H1 (cell line): ENCODE measurements around the gene COMT. TPM values are rescaled to one million over a fixed set of nuclear protein-coding genes. Genes with fewer than 3 reads are reported as not detected.

ENCODE experiments used
- CTCF ChIA-PET: fragments of 300-600 bp; sonication (Branson Sonifier 250); formaldehyde crosslinking; loops from one replicate; lab custom pipeline; 2021; ENCODE audit not compliant: partially characterized antibody; lab: Charles Lee
- POLR2A ChIA-PET: fragments of 300-600 bp; sonication (Branson Sonifier 250); formaldehyde crosslinking; loops from one replicate; lab custom pipeline; 2021; ENCODE audit warnings: inconsistent platforms; ENCODE audit not compliant: partially characterized antibody; lab: Charles Lee
- DNase-seq, 2 experiments: peaks; one replicate each; pipeline versions ENCODE4 v3.0.0 to v3.0.0-alpha.2; 2010 to 2022; ENCODE audit warnings: low spot score in 2 of 2, low read depth in 1 of 2, mixed read lengths in 1 of 2
- FAIRE-seq: peaks from 2 replicates; lab custom pipeline; 2011; peaks lifted over from hg19 to GRCh38; lab: Jason Lieb, UNC
- H2AFZ ChIP-seq: 2 replicates; pipeline ENCODE4 v1.8.1; 2012; ENCODE audit warnings: low read length, inconsistent platforms
- H2AK5ac ChIP-seq: 2 replicates; pipeline ENCODE4 v1.6.1; 2013; ENCODE audit warnings: low read depth, low read length
- H2BK120ac ChIP-seq: replicated peaks from 2 replicates; pipeline ENCODE3; 2013; ENCODE audit warnings: low read depth, low read length, inconsistent platforms
- H2BK12ac ChIP-seq: 2 replicates; pipeline ENCODE4 v1.6.1; 2013; ENCODE audit warnings: low read depth, low read length
- H2BK15ac ChIP-seq: 2 replicates; pipeline ENCODE4 v1.6.1; 2013; ENCODE audit warnings: low read length
- H2BK20ac ChIP-seq: 2 replicates; pipeline ENCODE4 v1.6.1; 2013; ENCODE audit warnings: low read length
- H2BK5ac ChIP-seq: 2 replicates; pipeline ENCODE4 v1.6.1; 2013; ENCODE audit warnings: low read depth, low read length
- H3K14ac ChIP-seq: 2 replicates; pipeline ENCODE4 v1.6.1; 2013; ENCODE audit warnings: inconsistent platforms; ENCODE audit not compliant: insufficient read length
- H3K18ac ChIP-seq: 2 replicates; pipeline ENCODE4 v1.6.1; 2013; ENCODE audit warnings: low read length; ENCODE audit errors: extremely low read depth
- H3K23ac ChIP-seq: 2 replicates; pipeline ENCODE4 v1.6.1; 2013; ENCODE audit warnings: inconsistent platforms; ENCODE audit not compliant: insufficient read length
- H3K23me2 ChIP-seq: 2 replicates; pipeline ENCODE4 v1.6.1; 2013; ENCODE audit warnings: low read depth, low read length
- H3K27ac ChIP-seq: 2 replicates; pipeline ENCODE4 v1.6.1; 2011; ENCODE audit warnings: low read depth, low read length, inconsistent platforms
- H3K27me3 ChIP-seq, 4 experiments: replicated peaks in 1 of 4; 1 replicate in 1 of 4; 2 replicates in 3 of 4; pipeline versions ENCODE4 v1.6.1 to v1.8.1; 2011 to 2013; ENCODE audit warnings: low read length in 3 of 4, mild to moderate bottlenecking in 3 of 4, inconsistent platforms in 2 of 4, mixed read lengths in 2 of 4, moderate library complexity in 1 of 4; ENCODE audit not compliant: control insufficient read depth in 3 of 4, insufficient read depth in 3 of 4; ENCODE audit errors: extremely low read depth in 1 of 4
- H3K36me3 ChIP-seq, 4 experiments: 2 replicates each; pipeline versions ENCODE4 v1.6.1 to v1.8.1; 2011 to 2013; ENCODE audit warnings: mild to moderate bottlenecking in 4 of 4, low read length in 3 of 4, moderate library complexity in 2 of 4, control low read depth in 1 of 4, inconsistent platforms in 1 of 4; ENCODE audit not compliant: insufficient read depth in 4 of 4, control insufficient read depth in 2 of 4
- H3K4ac ChIP-seq: replicated peaks from 2 replicates; pipeline ENCODE3; 2013; ENCODE audit warnings: low read length, low read depth, mixed read lengths, inconsistent platforms; ENCODE audit not compliant: insufficient read length
- H3K4me1 ChIP-seq, 4 experiments: replicated peaks in 1 of 4; 1 replicate in 1 of 4; 2 replicates in 3 of 4; pipeline versions ENCODE4 v1.6.1 to v1.8.1; 2011 to 2013; ENCODE audit warnings: low read length in 3 of 4, inconsistent platforms in 2 of 4, mixed read lengths in 1 of 4; ENCODE audit not compliant: insufficient read depth in 4 of 4, control insufficient read depth in 3 of 4
- H3K4me2 ChIP-seq, 2 experiments: 2 replicates each; pipeline versions ENCODE4 v1.6.1 to v1.8.1; 2011 to 2013; ENCODE audit warnings: low read depth in 2 of 2, low read length in 2 of 2, control low read depth in 1 of 2, inconsistent platforms in 1 of 2, mild to moderate bottlenecking in 1 of 2; ENCODE audit not compliant: insufficient read depth in 1 of 2
- H3K4me3 ChIP-seq, 4 experiments: fragments of 200-600, 300-600 bp in 1 of 4; sonication (generic), shearing (Covaris generic), sonication (Bioruptor Twin) in 1 of 4; 2 replicates each; pipeline versions ENCODE4 v1.5.1 to v1.8.1; 2011 to 2016; ENCODE audit warnings: low read length in 4 of 4, low read depth in 3 of 4, control low read depth in 2 of 4, inconsistent platforms in 2 of 4, mild to moderate bottlenecking in 2 of 4, mixed read lengths in 1 of 4, moderate library complexity in 1 of 4; ENCODE audit not compliant: insufficient read depth in 2 of 4; ENCODE audit errors: extremely low read depth in 1 of 4
- H3K56ac ChIP-seq: replicated peaks from 2 replicates; pipeline ENCODE3; 2013; ENCODE audit warnings: low read depth, mild to moderate bottlenecking, mixed read lengths, low read length, inconsistent platforms; ENCODE audit not compliant: insufficient read length
- H3K79me1 ChIP-seq: 2 replicates; pipeline ENCODE4 v1.6.1; 2013; ENCODE audit warnings: low read depth, low read length, control low read depth
- H3K79me2 ChIP-seq, 2 experiments: 2 replicates each; pipeline versions ENCODE4 v1.6.1 to v1.8.1; 2012 to 2013; ENCODE audit warnings: low read length in 2 of 2, mild to moderate bottlenecking in 2 of 2, inconsistent platforms in 1 of 2; ENCODE audit not compliant: insufficient read depth in 2 of 2, control insufficient read depth in 1 of 2
- H3K9ac ChIP-seq, 4 experiments: replicated peaks in 1 of 4; 1 replicate in 1 of 4; 2 replicates in 3 of 4; pipeline versions ENCODE4 v1.6.1 to v1.8.1; 2011 to 2013; ENCODE audit warnings: low read depth in 3 of 4, low read length in 3 of 4, control low read depth in 2 of 4, mild to moderate bottlenecking in 2 of 4, moderate library complexity in 2 of 4, inconsistent platforms in 1 of 4; ENCODE audit errors: extremely low read depth in 1 of 4
- H3K9me3 ChIP-seq, 2 experiments: 2 replicates each; pipeline versions ENCODE4 v1.6.1 to v1.8.1; 2012 to 2013; ENCODE audit warnings: mild to moderate bottlenecking in 2 of 2, moderate library complexity in 2 of 2, control low read depth in 1 of 2, inconsistent platforms in 1 of 2, low read depth in 1 of 2, low read length in 1 of 2, mixed read lengths in 1 of 2; ENCODE audit not compliant: insufficient read depth in 2 of 2
- H4K20me1 ChIP-seq, 2 experiments: replicated peaks in 1 of 2; 2 replicates each; pipeline versions ENCODE3 to v1.8.1; 2011 to 2013; ENCODE audit warnings: inconsistent platforms in 2 of 2, low read length in 2 of 2, mild to moderate bottlenecking in 1 of 2; ENCODE audit not compliant: insufficient read depth in 2 of 2, control insufficient read depth in 1 of 2
- H4K5ac ChIP-seq: 2 replicates; pipeline ENCODE4 v1.6.1; 2013; ENCODE audit warnings: low read length, low read depth, mixed read lengths, inconsistent platforms; ENCODE audit not compliant: insufficient read length
- H4K8ac ChIP-seq: 2 replicates; pipeline ENCODE4 v1.8.0; 2013; ENCODE audit warnings: mild to moderate bottlenecking, moderate library complexity, low read length, inconsistent platforms; ENCODE audit not compliant: insufficient read depth; ENCODE audit errors: extremely low read depth
- H4K91ac ChIP-seq: replicated peaks from 2 replicates; pipeline ENCODE3; 2013; ENCODE audit warnings: low read length, mixed read lengths, inconsistent platforms; ENCODE audit not compliant: insufficient read length
- MAFK ChIP-seq: IDR thresholded peaks from 2 replicates; pipeline ENCODE4 v1.6.1; 2012; ENCODE audit warnings: low read depth, mild to moderate bottlenecking, improper control_type of control experiment, low read length
- POU5F1 ChIP-seq: IDR thresholded peaks from 2 replicates; pipeline ENCODE4 v1.6.1; 2011; ENCODE audit warnings: low read depth, mild to moderate bottlenecking, low read length, moderate library complexity
- RXRA ChIP-seq: IDR thresholded peaks from 2 replicates; pipeline ENCODE4 v1.6.1; 2011; ENCODE audit warnings: low read depth, mild to moderate bottlenecking, low read length, moderate library complexity; ENCODE audit not compliant: insufficient read depth
- SIN3A ChIP-seq, 2 experiments: IDR thresholded peaks in 1 of 2; conservative IDR thresholded peaks in 1 of 2; 2 replicates each; pipeline ENCODE4 v1.6.1; 2011 to 2012; ENCODE audit warnings: low read length in 2 of 2, improper control_type of control experiment in 1 of 2, low read depth in 1 of 2, mild to moderate bottlenecking in 1 of 2
- SP4 ChIP-seq: IDR thresholded peaks from 2 replicates; pipeline ENCODE4 v1.6.1; 2012; ENCODE audit warnings: low read length, inconsistent platforms
- SUZ12 ChIP-seq: fragments of 200-600 bp; sonication (generic); IDR thresholded peaks from 2 replicates; pipeline ENCODE4 v1.6.1; 2012; ENCODE audit warnings: mild to moderate bottlenecking, inconsistent platforms, low read length, moderate library complexity, mixed read lengths
- WGBS, 2 experiments: shearing (Covaris generic) in 1 of 2; methylation state at CpG; one replicate each; pipeline versions ENCODE4 v1.1.6 to v1.1.7; 2013 to 2015; ENCODE audit warnings: low lambda C conversion rate in 2 of 2, mixed read lengths in 2 of 2, inconsistent platforms in 1 of 2, low coverage in 1 of 2, missing lambda C conversion rate in 1 of 2; ENCODE audit not compliant: insufficient replicate concordance in 2 of 2, insufficient coverage in 1 of 2, insufficient read length in 1 of 2; ENCODE audit errors: extremely low coverage in 1 of 2, missing lambda C conversion rate in 1 of 2; 5-methylcytosine and 5-hydroxymethylcytosine counted together
- polyA plus RNA-seq, 7 experiments: library from polyadenylated mRNA; depleted of rRNA in 3 of 7; stranded (reverse) in 5 of 7; unstranded in 2 of 7; fragments of >200 nt in 5 of 7; fragments of 200-250 nt in 2 of 7; gene quantifications; 1 replicate in 5 of 7; 2 replicates in 1 of 7; 4 replicates in 1 of 7; pipeline versions ENCODE4 v1.2.1 to v1.2.3, GENCODE V29; 2011 to 2013; ENCODE audit warnings: missing spikeins in 2 of 7, mixed read lengths in 2 of 7
- total RNA-seq: library from RNA; stranded (reverse); fragmentation: NEBNext Ultra II Directional; extraction: Animal tissue kit (Norgen Biotek cat#: 25700); gene quantifications from 2 replicates; pipeline ENCODE4 v1.2.1, GENCODE V29; 2021
- TF ChIP-seq, protein P1 (sequence below): IDR thresholded peaks from 2 replicates; pipeline ENCODE4 v1.6.1; 2012; ENCODE audit warnings: inconsistent platforms
- TF ChIP-seq, protein P2 (sequence below): IDR thresholded peaks from 2 replicates; pipeline ENCODE4 v1.6.1; 2011; ENCODE audit warnings: low read length, improper control_type of control experiment

COMT gene
- total and polyA plus RNA-seq, 2 of the 8 experiments (the other 6 are each of a cell fraction or from before 2014, with no cell fraction given) = 15.2 to 33.7 TPM

DNA sequence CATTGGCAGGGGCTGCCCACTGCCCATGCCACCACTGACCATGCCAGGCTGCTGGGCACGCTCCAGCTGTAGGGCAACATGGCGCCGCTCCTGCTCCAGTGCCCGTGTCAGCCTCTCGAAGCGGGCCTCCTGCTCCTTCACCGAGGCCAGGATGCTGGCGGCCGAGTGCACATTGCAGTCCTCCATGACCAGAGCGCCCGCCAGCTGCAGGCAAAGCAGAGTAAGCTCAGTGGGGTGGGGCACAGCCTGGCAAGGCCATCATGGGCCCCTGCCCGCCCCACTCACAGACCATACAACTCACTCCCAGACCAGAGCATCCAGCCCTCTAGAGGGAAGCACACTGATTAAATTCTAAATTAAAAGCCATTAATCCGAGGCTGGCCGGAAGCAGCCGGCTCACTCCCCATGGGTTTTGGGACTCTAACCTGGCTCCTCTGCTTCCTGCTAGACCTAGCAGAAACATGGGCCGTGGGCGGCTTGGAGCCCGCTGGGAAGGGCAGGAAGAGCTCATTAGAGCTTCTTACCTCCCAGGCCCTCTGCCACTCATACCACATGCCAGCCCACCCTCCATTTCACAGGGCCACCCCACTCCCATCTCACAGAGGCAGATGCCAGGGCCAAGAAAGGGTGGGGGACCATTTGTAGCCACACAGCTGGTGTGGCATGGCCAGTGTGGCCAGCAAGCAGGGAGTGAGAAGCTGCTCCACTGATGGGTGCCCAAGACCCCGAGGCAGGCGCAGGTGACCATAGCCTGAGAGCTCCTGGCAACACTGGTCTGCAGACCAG lies 49.2 kb downstream of the COMT start:
- WGBS, 2 experiments = 92% methylated on average over 20 of the region's 20 CpGs; no CpG with 5 or more reads in 1 of the 2 experiments
- H3K4me2 ChIP-seq = no peak overlapping the region
- no peak overlapping the region for H3K56ac ChIP-seq
- H3K79me2 ChIP-seq = peaks cover 0 to 3% of the 10 kb centered on the region in 2 experiments; a peak in 1 of 4 replicates
- H3K14ac ChIP-seq = no peak overlapping the region
- H3K4ac ChIP-seq = no peak overlapping the region
- peaks cover 0 to 13% (median 8%) of the 10 kb centered on the region in 4 experiments; a peak in 5 of 7 replicates for H3K4me1 ChIP-seq
- peaks cover 10% of the 10 kb centered on the region; the same call in 1 of the 2 replicates for H3K23me2 ChIP-seq
- no peak overlapping the region for H2BK15ac ChIP-seq
- H4K5ac ChIP-seq = no peak overlapping the region
- H3K79me1 ChIP-seq = peaks cover 5% of the 10 kb centered on the region
- H4K91ac ChIP-seq = no peak overlapping the region
- no peak overlapping the region for H4K8ac ChIP-seq
- H3K23ac ChIP-seq = no peak overlapping the region
- no peaks in the 10 kb centered on the region for H3K27me3 ChIP-seq
- POLR2A ChIA-PET = interaction anchor here (1.2 to 1.8 kb wide), 4 partner anchors 11 to 37 kb away, joined by 3 to 4 read pairs (median 3); no protein-coding TSS in a partner anchor
- H3K36me3 ChIP-seq = no peaks in the 10 kb centered on the region
- no peak overlapping the region for H2BK12ac ChIP-seq
- H2BK20ac ChIP-seq = no peak overlapping the region
- no peak overlapping the region for H2AFZ ChIP-seq
- H3K27ac ChIP-seq = no peak overlapping the region
- H3K9ac ChIP-seq = no peak overlapping the region
- no peak overlapping the region for H2AK5ac ChIP-seq
- CTCF ChIA-PET = interaction anchor here (0.8 to 5.8 kb wide), 6 partner anchors 9 to 312 kb away, joined by 3 to 50 read pairs (median 3); no protein-coding TSS in a partner anchor
- no peak overlapping the region for H2BK120ac ChIP-seq
- no peak overlapping the region for H3K4me3 ChIP-seq
- peaks cover 5 to 8% of the 10 kb centered on the region in 2 experiments for H4K20me1 ChIP-seq
- DNase-seq = no peak
- no peaks in the 10 kb centered on the region for H3K9me3 ChIP-seq
- no peak overlapping the region for H2BK5ac ChIP-seq
- FAIRE-seq = no peak
- no peak overlapping the region for H3K18ac ChIP-seq
- TF ChIP-seq POU5F1 (no peak), SP4 (no peak), SIN3A (conservative IDR thresholded peaks at IDR 0.05 in 1 of 2, IDR thresholded peaks at IDR 0.05 in 1 of 2; ENCODE audit: low read depth in 1 of 2, low read length in 2 of 2) (no peak), SUZ12 (no peak), RXRA (no peak), MAFK (no peak)
- TF ChIP-seq, protein P1, sequence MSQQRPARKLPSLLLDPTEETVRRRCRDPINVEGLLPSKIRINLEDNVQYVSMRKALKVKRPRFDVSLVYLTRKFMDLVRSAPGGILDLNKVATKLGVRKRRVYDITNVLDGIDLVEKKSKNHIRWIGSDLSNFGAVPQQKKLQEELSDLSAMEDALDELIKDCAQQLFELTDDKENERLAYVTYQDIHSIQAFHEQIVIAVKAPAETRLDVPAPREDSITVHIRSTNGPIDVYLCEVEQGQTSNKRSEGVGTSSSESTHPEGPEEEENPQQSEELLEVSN = no peak
- TF ChIP-seq, protein P2, sequence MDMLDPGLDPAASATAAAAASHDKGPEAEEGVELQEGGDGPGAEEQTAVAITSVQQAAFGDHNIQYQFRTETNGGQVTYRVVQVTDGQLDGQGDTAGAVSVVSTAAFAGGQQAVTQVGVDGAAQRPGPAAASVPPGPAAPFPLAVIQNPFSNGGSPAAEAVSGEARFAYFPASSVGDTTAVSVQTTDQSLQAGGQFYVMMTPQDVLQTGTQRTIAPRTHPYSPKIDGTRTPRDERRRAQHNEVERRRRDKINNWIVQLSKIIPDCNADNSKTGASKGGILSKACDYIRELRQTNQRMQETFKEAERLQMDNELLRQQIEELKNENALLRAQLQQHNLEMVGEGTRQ = no peak
